NCI-H1930 (cell line): Measurements from ENCODE around the gene CFAP54.

Source experiments
- DNase-seq, 2 experiments: peaks; one replicate each; lab custom pipeline; 2025; lab: John Stamatoyannopoulos, UW

The CFAP54 gene

DNA sequence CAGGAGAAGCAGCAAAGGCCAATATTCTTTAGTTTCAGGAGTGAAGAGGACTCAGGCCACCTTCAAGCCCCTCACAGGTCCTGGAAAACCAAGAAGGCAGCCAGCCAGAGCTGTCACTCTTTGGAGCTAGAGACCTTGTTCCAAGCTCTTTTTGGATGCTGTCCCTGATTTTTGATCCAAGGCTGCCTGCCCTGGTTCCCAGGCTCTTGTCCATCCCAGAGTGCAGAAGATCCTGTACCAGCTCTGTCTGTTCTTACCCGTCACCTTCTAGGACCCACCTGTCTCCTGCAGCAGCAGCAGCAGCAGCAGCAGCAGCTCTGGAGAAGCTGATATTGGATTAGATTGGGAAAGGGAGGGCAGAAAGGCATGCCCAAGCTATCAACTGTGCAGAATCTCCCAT, 260.6 kb downstream of the CFAP54 start:
- DNase-seq = no peak

DNA sequence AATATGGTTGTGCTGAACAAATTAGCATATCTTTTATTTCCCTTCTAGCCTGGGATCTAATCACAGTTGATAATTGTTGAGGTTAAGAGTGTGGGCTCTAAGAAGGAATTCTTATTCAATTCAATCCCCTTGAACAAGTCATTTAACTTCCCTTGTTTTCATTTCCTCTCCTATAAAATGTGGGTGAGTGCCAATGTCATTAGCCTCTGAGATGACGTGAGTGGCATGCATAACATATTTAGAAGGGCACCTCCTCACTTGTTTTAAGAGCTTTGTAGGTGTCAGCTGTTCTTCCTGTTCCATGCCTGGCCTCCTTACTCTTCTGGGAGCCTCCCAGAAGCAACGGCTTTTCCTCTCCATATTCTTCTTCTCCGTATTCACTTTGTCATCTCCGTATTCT, 262.2 kb downstream of the CFAP54 start:
- no peak for DNase-seq

DNA sequence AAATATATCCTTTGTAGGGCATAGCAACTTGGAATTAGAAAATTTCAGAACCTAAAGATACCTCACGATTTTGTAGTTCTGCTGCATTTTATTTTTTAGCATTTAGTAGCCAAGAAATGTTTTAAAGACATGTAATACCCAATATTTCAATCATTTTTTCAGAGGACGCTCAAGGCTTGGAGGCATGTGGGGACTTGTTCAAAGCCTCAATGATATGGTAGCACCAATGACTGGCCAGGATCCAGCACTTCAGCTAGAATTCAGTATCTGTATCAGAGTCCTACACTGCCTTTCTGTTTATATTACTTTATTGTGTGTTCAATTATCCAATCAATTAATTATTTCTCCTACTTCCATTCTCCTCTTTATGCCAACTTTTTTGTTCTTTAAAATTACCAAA, 262.8 kb downstream of the CFAP54 start:
- no peak for DNase-seq

DNA sequence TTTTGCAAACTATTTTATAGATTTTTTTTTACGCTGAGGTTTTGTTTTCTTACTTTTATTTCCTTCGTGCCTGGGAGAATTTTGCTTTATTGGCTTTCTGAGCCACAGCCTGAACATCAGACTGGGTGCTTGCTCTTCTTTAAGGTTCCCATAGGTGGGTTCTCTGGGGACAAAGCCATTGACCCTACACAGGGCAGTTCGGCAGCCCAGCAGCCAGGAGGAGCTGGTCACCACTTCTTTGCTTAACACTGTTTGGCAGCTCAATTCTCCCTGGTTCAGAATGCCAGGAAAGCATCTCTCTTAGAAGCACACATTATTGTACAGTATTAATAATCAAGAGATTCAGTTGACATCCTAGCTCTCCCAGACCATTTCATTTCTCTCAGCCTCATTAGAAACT, 276.9 kb downstream of the CFAP54 start:
- DNase-seq = no peak

DNA sequence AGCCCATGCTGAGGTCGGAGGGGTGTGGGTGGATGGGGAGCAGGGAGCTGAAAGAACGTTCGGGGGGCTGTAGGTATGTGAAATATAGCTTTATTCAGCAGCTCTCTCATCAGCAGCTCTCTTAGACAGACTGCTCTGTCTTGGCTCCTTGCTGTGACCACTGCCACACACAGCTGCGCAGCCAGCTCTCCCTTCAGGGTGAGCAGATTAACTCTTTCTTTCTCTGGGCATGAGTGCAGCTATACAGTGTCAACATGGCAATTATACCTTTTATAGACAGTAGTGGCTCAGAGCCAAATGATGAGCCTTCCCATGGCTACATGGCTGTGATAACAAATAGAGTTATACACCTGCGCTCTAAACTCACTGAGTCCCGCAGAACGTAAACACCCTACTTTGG, 280.0 kb downstream of the CFAP54 start:
- DNase-seq = peak; percentile 77 to 89

DNA sequence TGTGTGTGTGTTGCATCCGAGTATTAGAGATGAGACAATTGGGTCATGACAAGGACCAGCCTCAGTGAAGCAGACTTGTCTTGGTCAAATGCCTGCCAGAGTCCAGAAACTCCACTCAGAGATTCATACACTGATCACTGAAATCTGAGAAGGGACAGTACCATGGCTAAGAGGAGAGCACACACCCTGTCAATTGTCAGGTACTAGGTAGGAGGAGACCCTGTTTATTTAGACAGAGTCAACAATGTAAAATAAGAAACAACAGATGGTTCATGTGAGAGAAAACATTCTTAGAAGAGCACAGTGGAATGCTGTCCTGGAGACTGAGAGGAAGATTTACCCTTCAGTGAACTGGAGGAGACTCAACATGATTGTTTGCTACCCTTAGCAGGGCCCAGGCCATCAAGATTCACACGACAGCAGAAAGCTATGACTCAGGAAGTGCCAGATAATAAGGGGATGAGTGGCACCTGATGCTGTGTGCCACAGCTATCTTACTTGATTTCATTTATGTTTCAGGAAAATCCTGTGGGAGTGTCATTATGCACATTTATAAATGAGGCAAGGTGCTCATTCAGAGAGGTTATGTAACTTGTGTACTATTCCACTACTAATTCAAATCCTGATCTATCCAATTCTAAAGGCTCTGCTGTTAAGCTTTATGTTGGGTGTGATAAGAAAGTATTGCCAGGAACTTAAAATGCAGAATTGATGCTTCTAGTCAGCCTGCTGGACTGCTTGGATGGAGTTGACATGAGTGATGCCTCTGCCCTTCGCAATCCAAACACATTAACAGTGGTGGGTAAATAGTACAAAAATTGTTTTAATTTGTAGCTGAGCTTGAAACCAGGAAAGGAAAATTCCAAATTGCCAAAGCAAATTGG, 281.1 kb downstream of the CFAP54 start:
- peak; percentile 27 to 68 for DNase-seq

DNA sequence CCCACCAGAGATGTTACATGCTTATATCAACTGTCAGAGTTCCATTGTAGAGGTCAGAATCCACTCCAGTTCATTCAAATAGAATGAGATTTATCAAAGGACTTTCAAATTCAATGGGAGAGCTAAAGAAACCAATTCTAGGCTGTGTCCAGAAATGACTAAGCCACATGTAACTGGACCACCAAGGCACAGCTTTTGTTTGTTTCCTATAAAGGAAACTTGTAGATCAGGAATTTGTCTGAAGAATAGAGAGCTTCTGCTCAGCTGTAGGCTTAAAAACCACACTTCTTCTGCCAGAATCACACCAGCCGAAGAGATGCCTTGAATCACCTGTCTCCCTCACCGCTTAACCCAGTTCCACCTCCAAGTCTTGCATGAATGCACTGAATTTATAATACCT, 283.7 kb downstream of the CFAP54 start:
- DNase-seq = no peak

DNA sequence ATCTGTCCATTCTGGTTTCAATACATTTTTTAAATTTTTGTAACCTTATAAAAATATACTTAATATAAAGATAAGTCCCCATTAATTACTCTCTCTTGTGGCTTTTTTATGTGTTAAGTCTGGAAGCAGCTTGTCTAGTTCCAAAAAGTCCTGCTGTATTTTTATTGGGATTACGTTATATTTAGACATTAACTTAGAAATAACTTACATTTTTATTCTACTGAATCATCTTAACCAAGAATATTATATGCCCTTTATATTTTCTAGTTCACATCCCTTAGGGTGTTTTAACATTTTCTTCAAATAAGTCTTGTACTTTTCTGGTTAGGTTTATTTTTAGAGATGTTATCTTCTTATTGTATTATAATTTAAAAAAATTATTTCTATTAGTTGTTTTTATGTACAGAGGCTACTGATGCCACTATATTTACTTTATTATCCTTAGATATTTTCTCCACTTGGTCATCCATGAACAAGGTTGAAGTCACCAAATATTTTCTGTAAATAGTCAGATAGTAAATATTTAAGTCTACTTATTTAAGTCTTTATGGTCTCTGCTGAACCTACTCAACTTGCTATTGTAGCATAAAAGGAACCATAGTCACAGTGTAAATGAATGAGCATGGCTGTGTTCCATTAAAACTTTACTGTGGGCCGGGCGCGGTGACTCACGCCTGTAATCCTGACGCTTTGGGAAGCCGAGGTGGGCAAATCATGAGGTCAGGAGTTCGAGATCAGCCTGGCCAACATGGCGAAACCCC, 285.3 kb downstream of the CFAP54 start:
- no peak for DNase-seq

DNA sequence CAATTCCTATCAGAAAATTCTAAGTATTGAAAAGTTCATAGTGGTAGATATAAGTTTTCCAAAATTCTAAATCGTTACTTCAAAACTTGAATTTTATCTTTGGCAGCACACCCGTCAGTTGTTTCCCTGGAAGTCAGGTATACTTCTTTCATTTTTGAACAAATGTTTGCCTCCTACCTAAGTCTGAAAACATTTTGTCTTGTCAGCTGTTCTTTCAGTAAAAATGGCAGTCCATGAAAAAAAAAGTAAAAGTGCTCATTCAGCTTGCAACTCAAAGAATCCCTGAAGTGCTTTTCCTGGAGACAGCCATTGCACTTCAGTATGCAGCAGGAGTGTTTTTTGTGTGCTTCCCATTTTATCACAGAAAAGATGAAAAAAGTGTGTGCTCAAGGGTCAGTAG, 287.5 kb downstream of the CFAP54 start:
- DNase-seq = no peak

DNA sequence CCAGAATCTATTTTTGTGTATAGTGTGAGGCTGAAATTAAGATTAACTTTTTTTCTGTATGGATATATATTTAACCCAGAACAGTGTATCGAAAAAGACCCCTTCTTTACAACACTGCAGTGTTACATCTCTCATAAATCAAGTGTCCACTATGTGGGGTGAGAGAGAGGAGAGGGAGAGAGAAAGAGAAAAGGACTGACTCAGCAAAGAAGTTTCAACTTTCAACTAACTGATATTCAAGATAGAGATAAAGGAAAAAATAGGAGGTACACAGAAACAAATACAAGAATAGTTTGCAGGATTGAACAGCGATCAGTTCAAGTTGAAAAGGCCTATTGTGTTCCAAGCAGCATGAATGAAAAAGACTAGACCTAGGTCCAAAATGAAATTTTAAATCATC, 291.0 kb downstream of the CFAP54 start:
- no peak for DNase-seq

DNA sequence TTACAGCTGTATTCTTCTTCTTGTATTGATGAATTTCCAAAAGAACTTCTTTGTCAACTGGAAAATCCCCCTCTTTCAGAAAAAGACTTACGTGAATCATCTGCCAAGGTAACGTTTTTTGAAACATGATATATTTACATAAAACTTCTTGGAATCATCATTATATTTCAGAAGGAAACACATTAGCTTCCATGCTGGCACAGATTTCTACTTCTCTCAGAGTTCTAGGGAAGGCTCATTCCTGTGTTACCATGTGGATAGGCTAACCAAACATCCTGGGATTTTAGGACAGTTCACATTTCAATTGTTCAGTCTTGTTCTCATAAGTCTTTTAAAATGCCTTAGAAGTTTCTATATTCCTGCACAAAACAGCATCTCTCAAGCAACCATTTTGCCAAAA, 297.4 kb downstream of the CFAP54 start:
- no peak for DNase-seq

DNA sequence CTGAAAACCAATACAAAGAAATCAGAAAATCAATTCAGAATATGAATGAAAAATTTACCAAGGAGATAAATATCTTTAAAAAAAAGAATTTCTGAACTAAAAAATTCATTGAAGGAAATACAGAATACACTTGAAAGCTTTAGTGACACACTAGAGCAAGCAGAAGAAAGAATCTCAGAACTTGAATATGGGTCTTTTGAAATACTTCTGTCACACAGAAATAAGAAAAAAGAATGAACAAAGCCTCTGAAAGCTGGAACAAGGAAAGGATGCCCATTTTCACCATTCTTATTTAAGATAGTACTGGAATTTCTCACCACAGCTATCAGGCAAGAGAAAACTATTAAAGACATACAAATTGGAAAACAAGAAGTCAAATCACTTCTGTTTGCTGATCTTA, 314.6 kb downstream of the CFAP54 start:
- DNase-seq = no peak

DNA sequence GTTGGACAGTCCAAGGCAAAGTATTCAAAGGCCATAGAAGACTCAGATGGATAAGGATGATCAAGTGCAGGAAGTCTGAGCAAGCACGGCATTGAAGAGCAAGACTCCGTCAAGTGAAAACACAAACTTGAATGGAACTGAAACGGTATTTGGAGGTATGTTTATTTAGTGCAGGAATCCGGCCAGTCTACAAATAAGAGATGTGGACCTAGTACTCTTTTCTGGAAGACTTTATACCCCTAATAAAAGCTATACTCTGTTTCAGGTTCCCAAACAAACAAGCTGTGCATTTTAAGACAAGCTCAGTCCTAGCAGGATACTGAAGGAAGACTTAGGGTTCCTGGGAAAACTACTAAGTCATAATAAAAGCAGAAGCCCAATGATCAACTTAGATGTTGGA, 316.9 kb downstream of the CFAP54 start:
- no peak for DNase-seq

DNA sequence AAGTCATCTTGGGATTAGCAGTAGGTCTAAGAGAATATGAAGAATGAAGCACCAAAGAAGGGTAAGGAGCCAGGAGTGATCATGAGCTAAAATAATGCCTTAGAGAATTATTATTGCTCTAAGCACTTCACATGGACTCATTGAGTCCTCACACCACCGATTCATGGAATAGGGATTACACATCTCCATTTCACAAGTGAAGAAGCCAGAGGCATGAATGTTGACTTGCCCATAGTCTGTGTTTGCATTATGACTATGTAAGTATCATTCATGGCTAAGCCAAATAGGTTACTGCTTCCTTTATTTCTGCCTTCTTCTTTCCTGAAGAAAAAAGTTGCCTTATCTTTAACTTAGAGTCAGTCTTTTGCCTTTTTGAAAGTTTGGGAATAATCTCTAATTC, 318.4 kb downstream of the CFAP54 start:
- no peak for DNase-seq

DNA sequence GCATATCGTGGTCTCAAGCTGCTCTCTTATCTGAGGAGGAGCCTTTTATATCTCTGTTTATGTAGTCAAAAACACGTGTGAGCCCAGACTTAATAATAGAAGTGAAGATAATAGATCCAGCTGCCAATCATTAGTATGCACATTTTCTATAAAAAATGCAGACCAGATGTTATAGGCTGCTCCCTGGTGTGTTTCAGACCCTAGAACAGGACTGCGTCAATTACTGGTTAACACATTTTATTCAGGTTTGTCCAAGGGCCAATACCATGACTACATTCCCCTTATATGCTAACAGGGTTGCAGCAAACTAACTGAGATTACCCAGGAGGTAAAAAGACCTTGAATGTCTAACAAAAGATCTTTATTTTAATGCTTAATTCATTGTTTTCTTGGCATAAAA, 319.2 kb downstream of the CFAP54 start:
- no peak for DNase-seq

DNA sequence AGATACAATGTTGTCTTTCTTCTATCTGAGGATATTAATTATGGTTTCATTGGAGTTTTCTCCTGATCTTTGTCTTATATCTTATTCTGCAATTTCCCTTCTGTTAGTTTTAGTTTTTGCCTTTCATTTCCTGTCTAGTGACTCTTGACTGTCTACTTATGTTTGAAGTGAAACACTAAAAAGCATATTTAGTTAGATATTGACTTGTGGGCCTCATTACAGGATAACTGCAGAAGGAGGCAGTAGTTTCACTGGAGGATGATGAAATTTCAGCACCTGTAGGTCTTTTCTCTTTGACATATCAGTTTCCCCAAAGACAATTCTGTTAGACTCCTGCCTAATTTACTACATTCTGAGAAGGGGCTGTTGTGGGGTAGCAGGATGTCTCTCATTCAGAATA, 320.1 kb downstream of the CFAP54 start:
- DNase-seq = no peak

DNA sequence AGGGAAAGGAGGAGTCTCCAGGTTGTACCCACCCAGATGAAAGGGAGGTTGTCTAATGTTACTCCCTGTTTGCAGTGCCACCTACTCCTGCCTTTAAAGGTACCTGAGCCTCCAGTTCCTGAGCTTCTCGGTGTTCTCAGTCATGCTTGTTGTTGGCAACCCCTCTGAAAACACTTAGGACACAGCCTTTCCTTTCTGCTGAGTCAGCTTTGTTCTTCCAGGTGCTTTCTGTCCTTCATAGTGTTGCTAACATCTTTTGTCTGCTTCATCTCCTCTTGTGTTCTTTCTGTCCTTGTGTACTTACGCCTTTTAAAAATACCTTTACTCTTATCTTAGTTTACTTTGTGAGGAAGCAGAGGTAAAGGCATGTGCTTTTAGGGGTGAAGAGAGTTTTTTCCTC, 320.7 kb downstream of the CFAP54 start:
- DNase-seq = no peak

DNA sequence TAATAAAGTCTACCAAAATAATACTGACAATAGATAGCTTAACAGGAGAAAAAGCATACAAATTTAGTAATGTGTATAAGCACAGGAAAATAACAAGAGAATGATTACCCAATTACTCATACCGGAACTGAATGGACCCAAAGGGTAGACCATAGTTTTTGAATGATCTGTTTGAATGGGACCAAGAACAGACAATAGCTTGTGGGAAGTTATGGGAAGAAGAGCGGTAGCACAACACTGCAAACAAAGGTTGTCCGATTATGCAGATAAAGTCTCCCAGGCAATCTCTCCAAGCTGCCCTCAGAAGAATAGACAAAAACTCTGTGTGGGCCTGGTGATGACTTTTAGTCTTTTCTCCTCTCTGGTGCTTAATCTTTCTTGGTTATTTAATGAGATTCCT, 321.1 kb downstream of the CFAP54 start:
- DNase-seq = no peak

DNA sequence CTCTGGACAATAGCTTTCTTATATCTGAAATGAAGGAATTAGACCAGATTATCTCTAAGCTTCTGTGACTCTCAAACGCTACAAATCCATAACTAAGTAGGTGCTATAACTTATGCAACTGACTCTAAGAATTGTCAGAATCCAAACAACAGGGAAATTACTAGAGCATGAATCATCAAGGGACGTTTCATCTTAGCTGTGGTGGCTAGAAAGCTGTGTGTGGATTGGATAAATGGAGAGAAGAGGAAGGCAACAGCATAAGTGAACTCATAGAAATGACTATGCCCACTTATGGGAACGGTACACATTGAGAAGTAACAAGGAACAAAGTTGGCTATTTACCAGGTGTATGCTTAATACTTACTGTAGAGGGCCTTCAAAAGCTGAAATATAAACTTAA, 321.7 kb downstream of the CFAP54 start:
- no peak for DNase-seq

DNA sequence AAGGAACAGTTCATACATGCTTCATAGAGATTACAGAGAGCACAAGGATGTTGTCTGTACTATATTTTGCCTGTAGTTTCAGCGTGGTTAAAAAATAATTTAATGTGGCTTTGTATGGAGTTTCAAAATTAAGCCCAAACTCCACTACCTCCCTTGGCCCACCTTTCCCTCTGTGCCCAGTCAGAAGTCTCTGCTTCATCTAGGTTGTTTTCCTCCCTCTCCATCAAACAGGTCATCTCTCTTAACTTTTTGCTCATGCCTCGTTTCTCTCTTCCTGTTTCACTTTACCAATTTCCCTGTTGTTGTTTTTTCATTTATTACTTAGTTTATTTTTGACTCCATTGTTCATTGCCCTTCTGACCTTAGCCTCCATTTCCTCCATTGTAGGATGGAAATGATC, 322.8 kb downstream of the CFAP54 start:
- DNase-seq = no peak

DNA sequence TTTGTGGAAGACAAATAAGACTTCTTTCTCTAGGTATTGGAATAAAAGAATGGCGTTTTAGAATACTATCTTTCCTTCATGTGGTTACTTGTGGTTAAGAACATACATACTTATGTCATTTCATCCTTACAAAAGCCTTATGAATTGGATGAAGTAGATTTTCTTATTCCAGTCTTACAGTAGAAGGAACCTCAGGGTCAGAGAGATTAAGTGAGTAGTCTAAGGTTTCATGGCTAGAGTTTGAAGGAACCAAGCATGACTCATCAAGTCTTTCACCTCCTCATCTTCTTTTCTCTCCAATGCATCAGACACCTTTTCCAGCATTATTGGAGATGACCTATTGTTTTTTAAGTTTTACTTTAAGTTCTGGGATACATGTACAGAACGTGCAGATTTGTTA, 324.8 kb downstream of the CFAP54 start:
- no peak for DNase-seq

DNA sequence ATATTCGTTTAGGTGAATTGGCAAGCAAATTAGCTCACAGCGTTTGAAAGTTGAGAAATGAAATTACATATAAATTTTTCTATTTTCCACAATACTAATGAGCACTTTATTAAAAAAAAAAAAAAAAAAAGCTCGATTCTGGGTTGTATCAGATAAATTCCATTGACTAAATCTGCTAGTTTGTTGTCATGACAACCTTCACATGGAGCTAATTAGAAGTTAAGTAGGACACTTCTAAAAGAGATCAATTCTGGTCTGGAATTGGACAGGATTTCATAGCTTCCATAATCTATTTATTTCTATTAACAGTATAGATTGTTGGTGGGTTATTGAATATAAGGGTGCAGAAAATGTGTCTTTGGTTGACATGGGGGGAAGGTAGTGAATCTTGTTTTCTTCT, 332.2 kb downstream of the CFAP54 start:
- no peak for DNase-seq

DNA sequence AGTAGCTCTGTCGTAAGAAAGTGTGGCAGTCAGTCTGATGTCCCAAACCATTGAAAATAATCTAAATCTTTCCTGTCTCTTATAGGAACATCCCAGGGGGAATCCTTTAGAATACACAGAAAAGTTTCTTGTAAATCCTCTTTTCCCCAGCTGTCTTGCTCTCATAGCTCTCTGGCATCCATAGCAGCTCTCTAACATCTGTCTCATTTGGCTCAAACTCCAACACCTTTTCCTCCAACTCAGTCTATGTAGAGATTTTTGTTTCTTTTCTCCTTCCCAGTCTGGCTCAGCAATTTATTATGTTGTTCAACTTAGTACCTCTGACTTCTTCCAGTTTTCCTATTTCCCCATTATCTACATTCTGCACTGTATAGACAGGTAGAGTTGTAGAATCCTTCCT, 333.3 kb downstream of the CFAP54 start:
- no peak for DNase-seq
